Loucy (cell line): Measurements from ENCODE around the gene CLEC16A.

ENCODE experiments used
- H2AFZ ChIP-seq: fragments of 200-600 bp; sonication (generic); 2 replicates; pipeline ENCODE4 v1.6.0; 2016; ENCODE audit warnings: antibody characterized with exemption, mild to moderate bottlenecking, low read length, moderate library complexity
- H3F3A ChIP-seq: fragments of 200-600 bp; 2 replicates; pipeline ENCODE4 v1.6.0; 2016; ENCODE audit warnings: antibody characterized with exemption, low read depth, mild to moderate bottlenecking
- H3K27me3 ChIP-seq: fragments of 200-600 bp; sonication (generic); 2 replicates; pipeline ENCODE4 v1.6.1; 2014; ENCODE audit warnings: low read length, mild to moderate bottlenecking; ENCODE audit not compliant: insufficient read depth, poor library complexity, severe bottlenecking
- H3K36me3 ChIP-seq: fragments of 200-600 bp; sonication (generic); 2 replicates; pipeline ENCODE4 v1.6.1; 2016; ENCODE audit warnings: low read length; ENCODE audit not compliant: insufficient read depth
- H3K4me1 ChIP-seq: fragments of 200-600 bp; sonication (generic); 2 replicates; pipeline ENCODE4 v1.5.1; 2014; ENCODE audit warnings: low read length, mild to moderate bottlenecking; ENCODE audit not compliant: insufficient read depth, poor library complexity, severe bottlenecking
- H3K4me2 ChIP-seq: fragments of 200-600 bp; sonication (generic); 2 replicates; pipeline ENCODE4 v1.6.0; 2014; ENCODE audit warnings: antibody characterized with exemption, low read length, low read depth, mild to moderate bottlenecking; ENCODE audit not compliant: poor library complexity, severe bottlenecking
- H3K4me3 ChIP-seq: fragments of 200-600 bp; sonication (generic); 2 replicates; pipeline ENCODE4 v1.5.1; 2014; ENCODE audit warnings: low read length, mild to moderate bottlenecking, mixed read lengths; ENCODE audit not compliant: poor library complexity, severe bottlenecking
- H3K79me2 ChIP-seq: fragments of 200-600 bp; sonication (generic); 2 replicates; pipeline ENCODE4 v1.6.1; 2014; ENCODE audit warnings: low read length; ENCODE audit not compliant: insufficient read depth
- H3K9ac ChIP-seq: fragments of 200-600 bp; sonication (generic); 2 replicates; pipeline ENCODE4 v1.6.0; 2014; ENCODE audit warnings: mild to moderate bottlenecking, low read depth, low read length, moderate library complexity; ENCODE audit not compliant: poor library complexity, severe bottlenecking
- H3K9me2 ChIP-seq: fragments of 200-600 bp; sonication (generic); replicated peaks from 2 replicates; pipeline ENCODE4 v1.6.1; 2016; ENCODE audit warnings: low read depth, low read length, mixed read lengths
- H3K9me3 ChIP-seq: fragments of 200-600 bp; sonication (generic); 2 replicates; pipeline ENCODE4 v1.6.1; 2014; ENCODE audit warnings: mild to moderate bottlenecking, antibody characterized with exemption, low read length, low read depth; ENCODE audit not compliant: insufficient read depth
- H4K20me1 ChIP-seq: fragments of 200-600 bp; sonication (generic); 2 replicates; pipeline ENCODE4 v1.6.0; 2014; ENCODE audit warnings: antibody characterized with exemption, low read length, mild to moderate bottlenecking; ENCODE audit not compliant: insufficient read depth, poor library complexity, severe bottlenecking
- EZH2phosphoT487 ChIP-seq: fragments of 200-600 bp; IDR thresholded peaks from 2 replicates; pipeline ENCODE4 v1.6.1; 2018; ENCODE audit warnings: antibody characterized with exemption, mild to moderate bottlenecking, moderate library complexity, borderline replicate concordance
- TF ChIP-seq, protein P1 (sequence below): fragments of 200-600 bp; sonication (generic); conservative IDR thresholded peaks from 2 replicates; pipeline ENCODE4 v1.5.1; 2014; ENCODE audit warnings: mild to moderate bottlenecking, antibody characterized with exemption, low read length

Gene CLEC16A

DNA sequence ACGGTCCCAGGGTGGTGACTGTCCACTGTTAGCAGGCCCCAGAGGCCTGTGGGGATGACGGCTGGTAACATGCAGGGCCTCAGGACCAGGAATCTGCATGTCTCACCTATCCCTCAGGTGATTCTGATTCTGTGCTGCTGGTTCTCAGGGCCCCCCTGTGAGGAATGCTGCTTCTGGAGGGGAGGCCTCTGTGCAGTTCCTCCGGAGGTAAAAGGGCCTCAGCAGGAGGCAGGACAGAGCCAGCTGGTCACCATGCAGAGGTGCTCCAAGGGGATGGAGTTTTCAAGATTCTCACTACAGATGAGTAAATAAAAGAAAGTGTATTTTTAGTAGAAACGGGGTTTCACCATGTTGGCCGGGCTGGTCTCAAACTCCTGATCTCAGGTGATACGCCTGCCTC lies 33.8 kb downstream of the CLEC16A start:
- TF ChIP-seq EZH2phosphoT487, result no peak
- TF ChIP-seq, protein P1, sequence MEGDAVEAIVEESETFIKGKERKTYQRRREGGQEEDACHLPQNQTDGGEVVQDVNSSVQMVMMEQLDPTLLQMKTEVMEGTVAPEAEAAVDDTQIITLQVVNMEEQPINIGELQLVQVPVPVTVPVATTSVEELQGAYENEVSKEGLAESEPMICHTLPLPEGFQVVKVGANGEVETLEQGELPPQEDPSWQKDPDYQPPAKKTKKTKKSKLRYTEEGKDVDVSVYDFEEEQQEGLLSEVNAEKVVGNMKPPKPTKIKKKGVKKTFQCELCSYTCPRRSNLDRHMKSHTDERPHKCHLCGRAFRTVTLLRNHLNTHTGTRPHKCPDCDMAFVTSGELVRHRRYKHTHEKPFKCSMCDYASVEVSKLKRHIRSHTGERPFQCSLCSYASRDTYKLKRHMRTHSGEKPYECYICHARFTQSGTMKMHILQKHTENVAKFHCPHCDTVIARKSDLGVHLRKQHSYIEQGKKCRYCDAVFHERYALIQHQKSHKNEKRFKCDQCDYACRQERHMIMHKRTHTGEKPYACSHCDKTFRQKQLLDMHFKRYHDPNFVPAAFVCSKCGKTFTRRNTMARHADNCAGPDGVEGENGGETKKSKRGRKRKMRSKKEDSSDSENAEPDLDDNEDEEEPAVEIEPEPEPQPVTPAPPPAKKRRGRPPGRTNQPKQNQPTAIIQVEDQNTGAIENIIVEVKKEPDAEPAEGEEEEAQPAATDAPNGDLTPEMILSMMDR, result no peak
- Histone ChIP-seq H3K36me3 (peaks cover 3% of the 10 kb centered on the region; the same call in 1 of the 2 replicates), H3K9me3 (no peaks in the 10 kb centered on the region), H3K9me2 (no peaks in the 10 kb centered on the region), H3K79me2 (no peaks in the 10 kb centered on the region), H3K4me3 (no peak overlapping the region), H4K20me1 (no peaks in the 10 kb centered on the region), H3K27me3 (no peaks in the 10 kb centered on the region), H3K9ac (no peak overlapping the region), H2AFZ (no peak overlapping the region), H3K4me1 (no peaks in the 10 kb centered on the region), H3F3A (no peaks in the 10 kb centered on the region), H3K4me2 (no peak overlapping the region)

GRCh38 chr16:10978871-10979446 lies 34.6 kb downstream of the CLEC16A start:
- no peak overlapping the region for H3K4me3 ChIP-seq
- H3K9ac ChIP-seq, result no peak overlapping the region
- H3K4me2 ChIP-seq, result no peak overlapping the region
- no peak for TF ChIP-seq EZH2phosphoT487
- TF ChIP-seq, protein P1, result no peak
- no peaks in the 10 kb centered on the region for H3F3A ChIP-seq
- H3K9me2 ChIP-seq, result no peaks in the 10 kb centered on the region
- no peaks in the 10 kb centered on the region for H3K9me3 ChIP-seq
- no peaks in the 10 kb centered on the region for H4K20me1 ChIP-seq
- no peaks in the 10 kb centered on the region; the same call in 1 of the 2 replicates for H3K36me3 ChIP-seq
- H3K27me3 ChIP-seq, result no peaks in the 10 kb centered on the region
- no peaks in the 10 kb centered on the region for H3K4me1 ChIP-seq
- H2AFZ ChIP-seq, result no peak overlapping the region
- H3K79me2 ChIP-seq, result no peaks in the 10 kb centered on the region

GRCh38 chr16:10979717-10980601 lies 35.6 kb downstream of the CLEC16A start:
- Histone ChIP-seq H2AFZ (no peak overlapping the region), H3K4me1 (no peaks in the 10 kb centered on the region), H3K27me3 (no peaks in the 10 kb centered on the region), H3K36me3 (no peaks in the 10 kb centered on the region; the same call in 1 of the 2 replicates), H3K9me2 (no peaks in the 10 kb centered on the region), H3F3A (no peaks in the 10 kb centered on the region), H3K4me2 (no peak overlapping the region), H4K20me1 (no peaks in the 10 kb centered on the region), H3K9me3 (no peaks in the 10 kb centered on the region), H3K4me3 (no peak overlapping the region), H3K79me2 (no peaks in the 10 kb centered on the region), H3K9ac (no peak overlapping the region)
- TF ChIP-seq, protein P1, result no peak
- TF ChIP-seq EZH2phosphoT487, result no peak
